Measurements from ENCODE around the gene PAFAH2.

The PAFAH2 gene

GRCh38 chr1:26038904-26039303 lies 41.0 kb upstream of the PAFAH2 start:
- peaks cover 11 to 13% of the 10 kb centered on the region in 2 donors for H3K4me1 ChIP-seq (ENCODE audit: control insufficient read depth in 2 of 2, insufficient read depth in 2 of 2, low read length in 2 of 2)
- H3K36me3 ChIP-seq (ENCODE audit: control insufficient read depth in 2 of 2, insufficient read depth in 2 of 2, low read length in 2 of 2), result no peaks in the 10 kb centered on the region
- no peaks in the 10 kb centered on the region for H3K9me3 ChIP-seq (ENCODE audit: control insufficient read depth in 2 of 2, low read length in 2 of 2)
- H3K27me3 ChIP-seq (ENCODE audit: control insufficient read depth in 2 of 2, insufficient read depth in 2 of 2, low read length in 2 of 2), result peaks cover 9 to 16% of the 10 kb centered on the region in 2 donors
- no peak overlapping the region for H3K9ac ChIP-seq (ENCODE audit: low read depth in 1 of 2, low read length in 2 of 2)
- H3K27ac ChIP-seq (ENCODE audit: low read depth in 2 of 2, low read length in 2 of 2), result no peak overlapping the region
- no peak overlapping the region for H3K4me3 ChIP-seq (ENCODE audit: low read length in 2 of 2)

- H3K27me3 ChIP-seq (ENCODE audit: control insufficient read depth in 2 of 2, insufficient read depth in 2 of 2, low read length in 2 of 2), result peaks cover 9 to 12% of the 10 kb centered on the region in 2 donors
- no peaks in the 10 kb centered on the region for H3K9me3 ChIP-seq (ENCODE audit: control insufficient read depth in 2 of 2, low read length in 2 of 2)
- no peak overlapping the region for H3K9ac ChIP-seq (ENCODE audit: low read depth in 1 of 2, low read length in 2 of 2)
- no peaks in the 10 kb centered on the region for H3K36me3 ChIP-seq (ENCODE audit: control insufficient read depth in 2 of 2, insufficient read depth in 2 of 2, low read length in 2 of 2)
- H3K27ac ChIP-seq (ENCODE audit: low read depth in 2 of 2, low read length in 2 of 2), result no peak overlapping the region
- peaks cover 11 to 13% of the 10 kb centered on the region in 2 donors for H3K4me1 ChIP-seq (ENCODE audit: control insufficient read depth in 2 of 2, insufficient read depth in 2 of 2, low read length in 2 of 2)
- H3K4me3 ChIP-seq (ENCODE audit: low read length in 2 of 2), result no peak overlapping the region
These were observed 40.6 kb upstream of the PAFAH2 start for GRCh38 chr1:26038477-26038876.

GRCh38 chr1:26037904-26038303 lies 40.0 kb upstream of the PAFAH2 start:
- Histone ChIP-seq H3K4me3 (ENCODE audit: low read length in 2 of 2) (no peak overlapping the region), H3K36me3 (ENCODE audit: control insufficient read depth in 2 of 2, insufficient read depth in 2 of 2, low read length in 2 of 2) (no peaks in the 10 kb centered on the region)

GRCh38 chr1:26036756-26037281 lies 39.0 kb upstream of the PAFAH2 start:
- Histone ChIP-seq H3K9ac (ENCODE audit: low read depth in 1 of 2, low read length in 2 of 2) (no peak overlapping the region), H3K27ac (ENCODE audit: low read depth in 2 of 2, low read length in 2 of 2) (no peak overlapping the region)

More at GRCh38 chr1:26037904-26038303, 40.0 kb upstream of the PAFAH2 start:
- Histone ChIP-seq H3K27me3 (ENCODE audit: control insufficient read depth in 2 of 2, insufficient read depth in 2 of 2, low read length in 2 of 2) (peaks cover 9 to 12% of the 10 kb centered on the region in 2 donors), H3K4me1 (ENCODE audit: control insufficient read depth in 2 of 2, insufficient read depth in 2 of 2, low read length in 2 of 2) (peaks cover 11 to 13% of the 10 kb centered on the region in 2 donors), H3K9ac (ENCODE audit: low read depth in 1 of 2, low read length in 2 of 2) (no peak overlapping the region), H3K27ac (ENCODE audit: low read depth in 2 of 2, low read length in 2 of 2) (no peak overlapping the region), H3K9me3 (ENCODE audit: control insufficient read depth in 2 of 2, low read length in 2 of 2) (no peaks in the 10 kb centered on the region)

GRCh38 chr1:26035959-26036755 lies 38.3 kb upstream of the PAFAH2 start:
- Histone ChIP-seq H3K9ac (ENCODE audit: low read depth in 1 of 2, low read length in 2 of 2) (peak overlapping the region; percentile 74 to 82), H3K27ac (ENCODE audit: low read depth in 2 of 2, low read length in 2 of 2) (peak overlapping the region; percentile 57 to 67), H3K4me1 (ENCODE audit: control insufficient read depth in 2 of 2, insufficient read depth in 2 of 2, low read length in 2 of 2) (peaks cover 11 to 13% of the 10 kb centered on the region in 2 donors), H3K27me3 (ENCODE audit: control insufficient read depth in 2 of 2, insufficient read depth in 2 of 2, low read length in 2 of 2) (peaks cover 5 to 8% of the 10 kb centered on the region in 2 donors), H3K9me3 (ENCODE audit: control insufficient read depth in 2 of 2, low read length in 2 of 2) (no peaks in the 10 kb centered on the region), H3K36me3 (ENCODE audit: control insufficient read depth in 2 of 2, insufficient read depth in 2 of 2, low read length in 2 of 2) (no peaks in the 10 kb centered on the region), H3K4me3 (ENCODE audit: low read length in 2 of 2) (peak overlapping the region; percentile 84 to 85)

More at GRCh38 chr1:26036756-26037281, 39.0 kb upstream of the PAFAH2 start:
- no peaks in the 10 kb centered on the region for H3K9me3 ChIP-seq (ENCODE audit: control insufficient read depth in 2 of 2, low read length in 2 of 2)
- no peaks in the 10 kb centered on the region for H3K36me3 ChIP-seq (ENCODE audit: control insufficient read depth in 2 of 2, insufficient read depth in 2 of 2, low read length in 2 of 2)
- H3K4me1 ChIP-seq (ENCODE audit: control insufficient read depth in 2 of 2, insufficient read depth in 2 of 2, low read length in 2 of 2), result peaks cover 11 to 13% of the 10 kb centered on the region in 2 donors
- no peak overlapping the region for H3K4me3 ChIP-seq (ENCODE audit: low read length in 2 of 2)
- peaks cover 6 to 8% of the 10 kb centered on the region in 2 donors for H3K27me3 ChIP-seq (ENCODE audit: control insufficient read depth in 2 of 2, insufficient read depth in 2 of 2, low read length in 2 of 2)

- Histone ChIP-seq H3K4me3 (ENCODE audit: low read length in 2 of 2) (peak overlapping the region; percentile 84 to 85), H3K27ac (ENCODE audit: low read depth in 2 of 2, low read length in 2 of 2) (peak overlapping the region; percentile 57 to 67), H3K4me1 (ENCODE audit: control insufficient read depth in 2 of 2, insufficient read depth in 2 of 2, low read length in 2 of 2) (peaks cover 11 to 13% of the 10 kb centered on the region in 2 donors), H3K27me3 (ENCODE audit: control insufficient read depth in 2 of 2, insufficient read depth in 2 of 2, low read length in 2 of 2) (peaks cover 5 to 8% of the 10 kb centered on the region in 2 donors), H3K9me3 (ENCODE audit: control insufficient read depth in 2 of 2, low read length in 2 of 2) (no peaks in the 10 kb centered on the region), H3K9ac (ENCODE audit: low read depth in 1 of 2, low read length in 2 of 2) (peak overlapping the region; percentile 74 to 82), H3K36me3 (ENCODE audit: control insufficient read depth in 2 of 2, insufficient read depth in 2 of 2, low read length in 2 of 2) (no peaks in the 10 kb centered on the region)
These were observed 37.5 kb upstream of the PAFAH2 start for GRCh38 chr1:26035203-26035958.

- H3K4me1 ChIP-seq (ENCODE audit: control insufficient read depth in 2 of 2, insufficient read depth in 2 of 2, low read length in 2 of 2), result peaks cover 11 to 13% of the 10 kb centered on the region in 2 donors
- peak overlapping the region; percentile 84 to 85 for H3K4me3 ChIP-seq (ENCODE audit: low read length in 2 of 2)
- no peaks in the 10 kb centered on the region for H3K36me3 ChIP-seq (ENCODE audit: control insufficient read depth in 2 of 2, insufficient read depth in 2 of 2, low read length in 2 of 2)
- peaks cover 5 to 8% of the 10 kb centered on the region in 2 donors for H3K27me3 ChIP-seq (ENCODE audit: control insufficient read depth in 2 of 2, insufficient read depth in 2 of 2, low read length in 2 of 2)
- peak overlapping the region; percentile 52 to 82 for H3K9ac ChIP-seq (ENCODE audit: low read depth in 1 of 2, low read length in 2 of 2)
- H3K27ac ChIP-seq (ENCODE audit: low read depth in 2 of 2, low read length in 2 of 2), result no peak overlapping the region
- no peaks in the 10 kb centered on the region for H3K9me3 ChIP-seq (ENCODE audit: control insufficient read depth in 2 of 2, low read length in 2 of 2)
These were observed 36.8 kb upstream of the PAFAH2 start for GRCh38 chr1:26034504-26035202.

GRCh38 chr1:26032656-26033357 lies 34.9 kb upstream of the PAFAH2 start:
- no peak overlapping the region for H3K4me3 ChIP-seq (ENCODE audit: low read length in 2 of 2)
- H3K36me3 ChIP-seq (ENCODE audit: control insufficient read depth in 2 of 2, insufficient read depth in 2 of 2, low read length in 2 of 2), result no peaks in the 10 kb centered on the region
- peaks cover 11 to 13% of the 10 kb centered on the region in 2 donors for H3K4me1 ChIP-seq (ENCODE audit: control insufficient read depth in 2 of 2, insufficient read depth in 2 of 2, low read length in 2 of 2)
- H3K27me3 ChIP-seq (ENCODE audit: control insufficient read depth in 2 of 2, insufficient read depth in 2 of 2, low read length in 2 of 2), result peaks cover 5 to 8% of the 10 kb centered on the region in 2 donors
- no peaks in the 10 kb centered on the region for H3K9me3 ChIP-seq (ENCODE audit: control insufficient read depth in 2 of 2, low read length in 2 of 2)
- H3K27ac ChIP-seq (ENCODE audit: low read depth in 2 of 2, low read length in 2 of 2), result no peak overlapping the region
- H3K9ac ChIP-seq (ENCODE audit: low read depth in 1 of 2, low read length in 2 of 2), result no peak overlapping the region

- H3K27ac ChIP-seq (ENCODE audit: low read depth in 2 of 2, low read length in 2 of 2), result no peak overlapping the region
- H3K36me3 ChIP-seq (ENCODE audit: control insufficient read depth in 2 of 2, insufficient read depth in 2 of 2, low read length in 2 of 2), result no peaks in the 10 kb centered on the region
These were observed 33.9 kb upstream of the PAFAH2 start for GRCh38 chr1:26031611-26032220.

More at GRCh38 chr1:26031611-26032220, 33.9 kb upstream of the PAFAH2 start:
- Histone ChIP-seq H3K4me3 (ENCODE audit: low read length in 2 of 2) (no peak overlapping the region), H3K4me1 (ENCODE audit: control insufficient read depth in 2 of 2, insufficient read depth in 2 of 2, low read length in 2 of 2) (peaks cover 11 to 13% of the 10 kb centered on the region in 2 donors), H3K27me3 (ENCODE audit: control insufficient read depth in 2 of 2, insufficient read depth in 2 of 2, low read length in 2 of 2) (peaks cover 5 to 8% of the 10 kb centered on the region in 2 donors), H3K9ac (ENCODE audit: low read depth in 1 of 2, low read length in 2 of 2) (no peak overlapping the region), H3K9me3 (ENCODE audit: control insufficient read depth in 2 of 2, low read length in 2 of 2) (no peaks in the 10 kb centered on the region)
